NCI-H128 (cell line): ENCODE results near the gene PDHX.
"Not testable (repeated sequence)": the region's sequence is repeated elsewhere in the genome, so short reads cannot be mapped to it uniquely, and the experiment has no call there.

ENCODE experiments used
- DNase-seq: peaks from one replicate; lab custom pipeline; 2025; ENCODE audit not compliant: unreplicated experiment; lab: John Stamatoyannopoulos, UW

PDHX gene

GRCh38 chr11:34916015-34916842, at the start of gene PDHX, which contains the start of gene APIP:
Gene PDHX, plus strand, starts transcription at chr11:34916618. Its CDS starts 38 bp downstream, at chr11:34916656.
Gene APIP, minus strand, starts transcription at chr11:34916379. Its CDS starts 95 bp downstream, at chr11:34916284.
- DNase-seq = peak; percentile 90

GRCh38 chr11:34869425-34869824, 47.0 kb upstream of the PDHX start:
- no peak for DNase-seq

GRCh38 chr11:34870548-34871196, 45.7 kb upstream of the PDHX start:
- DNase-seq = no peak

GRCh38 chr11:34874202-34874601, 42.2 kb upstream of the PDHX start:
- DNase-seq = no peak

GRCh38 chr11:34877375-34877975, 38.9 kb upstream of the PDHX start:
- no peak for DNase-seq

- DNase-seq = no peak
Observed at GRCh38 chr11:34881900-34882299, 34.5 kb upstream of the PDHX start.

GRCh38 chr11:34886609-34887008, 29.8 kb upstream of the PDHX start:
- DNase-seq = no peak

- no peak for DNase-seq
Observed at GRCh38 chr11:34887260-34887659, 29.2 kb upstream of the PDHX start.

- DNase-seq = no peak
Observed at GRCh38 chr11:34890089-34890488, 26.3 kb upstream of the PDHX start.

- no peak for DNase-seq
Observed at GRCh38 chr11:34890812-34891211, 25.6 kb upstream of the PDHX start.

- DNase-seq = no peak
Observed at GRCh38 chr11:34891611-34892010, 24.8 kb upstream of the PDHX start.

GRCh38 chr11:34893416-34893815, 23.0 kb upstream of the PDHX start:
- no peak for DNase-seq

- DNase-seq = not testable (repeated sequence)
Observed at GRCh38 chr11:34896191-34896590, 20.2 kb upstream of the PDHX start.

- no peak for DNase-seq
Observed at GRCh38 chr11:34897171-34897870, 19.1 kb upstream of the PDHX start.

- DNase-seq = no peak
Observed at GRCh38 chr11:34898474-34898873, 17.9 kb upstream of the PDHX start.

GRCh38 chr11:34899633-34900016, 16.8 kb upstream of the PDHX start:
- no peak for DNase-seq

GRCh38 chr11:34904421-34904955, 11.9 kb upstream of the PDHX start:
- DNase-seq = no peak

GRCh38 chr11:34905666-34906065, 10.8 kb upstream of the PDHX start:
- DNase-seq = no peak

- no peak for DNase-seq
Observed at GRCh38 chr11:34907934-34908593, 8.4 kb upstream of the PDHX start.

GRCh38 chr11:34909415-34909814, 7.0 kb upstream of the PDHX start:
- DNase-seq = no peak

GRCh38 chr11:34909955-34910354, 6.5 kb upstream of the PDHX start:
- DNase-seq = no peak
